Common myeloid progenitor, CD34-positive (primary cell): ENCODE data around the gene OTUD5.
A peak's percentile ranks its signal among the peaks of the same experiment; 100 is the strongest.
"Not testable (repeated sequence)": the region's sequence is repeated elsewhere in the genome, so short reads cannot be mapped to it uniquely, and the experiment has no call there.

Experiments
- CTCF ChIA-PET: fragments of 350-600 bp; sonication (Branson Sonifier 250); formaldehyde crosslinking; loops from one replicate; lab custom pipeline; 2021; ENCODE audit warnings: antibody characterized with exemption; lab: Charles Lee
- POLR2A ChIA-PET: fragments of 350-600 bp; sonication (Branson Sonifier 250); formaldehyde crosslinking; loops from one replicate; lab custom pipeline; 2021; ENCODE audit warnings: antibody characterized with exemption; lab: Charles Lee
- DNase-seq, 3 donors: peaks; one replicate each; pipeline versions ENCODE4 v3.0.0 to v3.0.0-alpha.2; 2013
- H3K27ac ChIP-seq, 2 experiments: 1 replicate in 1 of 2; 2 replicates in 1 of 2; pipeline ENCODE4 v1.7.0; 2013; ENCODE audit warnings: inconsistent platforms in 2 of 2, low read length in 2 of 2, mild to moderate bottlenecking in 2 of 2, low read depth in 1 of 2, moderate library complexity in 1 of 2; ENCODE audit not compliant: severe bottlenecking in 2 of 2, insufficient read depth in 1 of 2, poor library complexity in 1 of 2
- H3K27me3 ChIP-seq, 5 experiments: replicated peaks in 2 of 5; 1 replicate in 3 of 5; 2 replicates in 2 of 5; pipeline versions ENCODE4 v1.6.1 to v1.7.0; 2013; ENCODE audit warnings: low read length in 4 of 5, mild to moderate bottlenecking in 2 of 5, moderate library complexity in 2 of 5, inconsistent platforms in 1 of 5; ENCODE audit not compliant: insufficient read depth in 5 of 5, control insufficient read depth in 4 of 5
- H3K36me3 ChIP-seq, 4 experiments: 1 replicate in 2 of 4; 2 replicates in 2 of 4; pipeline versions ENCODE4 v1.6.1 to v1.7.0; 2013; ENCODE audit warnings: low read length in 3 of 4, control low read depth in 1 of 4, mild to moderate bottlenecking in 1 of 4; ENCODE audit not compliant: control insufficient read depth in 4 of 4, insufficient read depth in 4 of 4
- H3K4me1 ChIP-seq, 4 experiments: 1 replicate in 3 of 4; 2 replicates in 1 of 4; pipeline versions ENCODE4 v1.6.1 to v1.7.1; 2013; ENCODE audit warnings: low read length in 3 of 4, mild to moderate bottlenecking in 3 of 4, control low read depth in 1 of 4, inconsistent platforms in 1 of 4, moderate library complexity in 1 of 4; ENCODE audit not compliant: control insufficient read depth in 4 of 4, insufficient read depth in 4 of 4; ENCODE audit errors: control extremely low read depth in 1 of 4
- H3K4me3 ChIP-seq, 7 experiments: 1 replicate in 4 of 7; 2 replicates in 3 of 7; pipeline versions ENCODE4 v1.5.1 to v1.7.0; 2013; ENCODE audit warnings: mild to moderate bottlenecking in 7 of 7, low read length in 6 of 7, moderate library complexity in 6 of 7, inconsistent platforms in 2 of 7, low read depth in 2 of 7, control low read depth in 1 of 7; ENCODE audit not compliant: insufficient read depth in 4 of 7, control insufficient read depth in 1 of 7; ENCODE audit errors: extremely low read depth in 1 of 7
- H3K9me3 ChIP-seq, 5 experiments: 1 replicate in 4 of 5; 2 replicates in 1 of 5; pipeline versions ENCODE4 v1.6.1 to v1.7.1; 2013; ENCODE audit warnings: low read length in 4 of 5, mild to moderate bottlenecking in 2 of 5, inconsistent platforms in 1 of 5, low read depth in 1 of 5, moderate library complexity in 1 of 5; ENCODE audit not compliant: control insufficient read depth in 4 of 5, insufficient read depth in 2 of 5; ENCODE audit errors: control extremely low read depth in 1 of 5
- WGBS: methylation state at CpG from one replicate; pipeline ENCODE4 v1.1.5; 2013; ENCODE audit not compliant: insufficient coverage; 5-methylcytosine and 5-hydroxymethylcytosine counted together

Gene OTUD5

DNA sequence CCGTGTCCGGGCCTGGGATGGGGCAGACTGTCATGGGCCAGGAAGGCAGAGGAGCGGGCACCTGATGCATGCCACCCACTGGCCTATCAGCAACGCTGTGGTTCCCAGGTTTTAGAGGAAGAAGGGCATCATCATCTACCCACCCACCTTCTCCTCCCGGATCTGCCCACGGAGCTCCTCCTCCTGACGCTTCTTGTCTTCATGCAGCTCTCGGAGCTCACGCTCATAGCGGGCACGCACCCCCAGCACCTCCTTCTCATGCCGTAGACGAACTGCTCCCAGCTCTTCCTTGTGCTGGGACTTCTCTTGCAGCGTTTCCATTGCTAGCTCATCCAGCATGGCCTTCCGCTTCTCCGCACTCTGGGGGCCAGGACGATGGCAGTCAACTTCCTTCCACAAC is 25.7 kb upstream of the OTUD5 start:
- Histone ChIP-seq H3K4me3 (no peak overlapping the region), H3K27ac (no peak overlapping the region), H3K27me3 (no peaks in the 10 kb centered on the region), H3K4me1 (peaks cover 0 to 5% (median 0%) of the 10 kb centered on the region in 4 experiments), H3K9me3 (no peaks in the 10 kb centered on the region), H3K36me3 (peaks cover 5 to 53% (median 33%) of the 10 kb centered on the region in 4 experiments)
- ChIA-PET CTCF (interaction anchor here (1.6 kb wide), 1 partner anchor 11 kb away, joined by 5 read pairs; the partner anchor contains the start of gene KCND1), POLR2A (interaction anchor here (0.7 kb wide), 1 partner anchor 12 kb away, joined by 3 read pairs; no protein-coding TSS in a partner anchor)
- WGBS: 96% methylated on average over 17 of the region's 17 CpGs
- no peak for DNase-seq

GRCh38 chrX:48981178-48981577 is 23.8 kb upstream of the OTUD5 start:
- Histone ChIP-seq H3K4me1 (peaks cover 0 to 9% (median 3%) of the 10 kb centered on the region in 4 experiments), H3K36me3 (peaks cover 5 to 54% (median 32%) of the 10 kb centered on the region in 4 experiments), H3K9me3 (no peaks in the 10 kb centered on the region), H3K27me3 (no peaks in the 10 kb centered on the region), H3K27ac (no peak overlapping the region), H3K4me3 (no peak overlapping the region)
- POLR2A ChIA-PET: interaction anchor here (0.8 kb wide), 1 partner anchor 23 kb away, joined by 3 read pairs; no protein-coding TSS in a partner anchor
- CTCF ChIA-PET: no interaction called here
- DNase-seq: no peak
- 86% methylated on average over 5 of the region's 10 CpGs for WGBS

GRCh38 chrX:48980341-48980740 is 22.9 kb upstream of the OTUD5 start:
- POLR2A ChIA-PET, CTCF ChIA-PET, H3K4me3 ChIP-seq, H3K27me3 ChIP-seq, H3K27ac ChIP-seq, DNase-seq, H3K9me3 ChIP-seq: not testable (repeated sequence)
- WGBS: 89% methylated on average over 2 of the region's 10 CpGs
- peaks cover 5 to 58% (median 34%) of the 10 kb centered on the region in 4 experiments for H3K36me3 ChIP-seq
- peaks cover 0 to 12% (median 5%) of the 10 kb centered on the region in 4 experiments for H3K4me1 ChIP-seq

GRCh38 chrX:48978226-48978625 is 20.8 kb upstream of the OTUD5 start:
- H3K4me1 ChIP-seq: peaks cover 0 to 10% (median 4%) of the 10 kb centered on the region in 4 experiments
- WGBS: 93% methylated on average over 2 of the region's 5 CpGs
- ChIA-PET CTCF (interaction anchor here (1.3 kb wide), 1 partner anchor 17 kb away, joined by 3 read pairs; no protein-coding TSS in a partner anchor), POLR2A (no interaction called here)
- no peak for DNase-seq
- peaks cover 0 to 63% (median 32%) of the 10 kb centered on the region in 4 experiments for H3K36me3 ChIP-seq
- H3K4me3 ChIP-seq: no peak overlapping the region
- H3K27me3 ChIP-seq: no peaks in the 10 kb centered on the region
- no peak overlapping the region for H3K27ac ChIP-seq
- no peaks in the 10 kb centered on the region for H3K9me3 ChIP-seq

- 52% methylated on average over 5 of the region's 6 CpGs for WGBS
- Histone ChIP-seq H3K4me3 (no peak overlapping the region), H3K4me1 (peaks cover 0 to 23% (median 16%) of the 10 kb centered on the region in 4 experiments), H3K27ac (no peak overlapping the region), H3K9me3 (no peaks in the 10 kb centered on the region), H3K27me3 (no peaks in the 10 kb centered on the region), H3K36me3 (peaks cover 0 to 49% (median 22%) of the 10 kb centered on the region in 4 experiments)
- CTCF ChIA-PET: interaction anchor here (1.0 to 1.1 kb wide), 4 partner anchors 10 to 68 kb away, joined by 3 read pairs; no protein-coding TSS in a partner anchor
- peak in 2 of 3 donors; percentile 38 to 45 for DNase-seq
- POLR2A ChIA-PET: interaction anchor here (1.2 kb wide), 1 partner anchor 18 kb away, joined by 3 read pairs; no protein-coding TSS in a partner anchor
Measured at GRCh38 chrX:48976086-48976485, 18.7 kb upstream of the OTUD5 start.

GRCh38 chrX:48975541-48975940 is 18.1 kb upstream of the OTUD5 start:
- CTCF ChIA-PET: interaction anchor here (1.0 to 1.1 kb wide), 4 partner anchors 11 to 68 kb away, joined by 3 read pairs; no protein-coding TSS in a partner anchor
- Histone ChIP-seq H3K36me3 (peaks cover 0 to 45% (median 20%) of the 10 kb centered on the region in 4 experiments), H3K4me3 (no peak overlapping the region), H3K4me1 (peaks cover 0 to 25% (median 16%) of the 10 kb centered on the region in 4 experiments), H3K27ac (no peak overlapping the region), H3K9me3 (no peaks in the 10 kb centered on the region), H3K27me3 (no peaks in the 10 kb centered on the region)
- 86% methylated on average over 2 of the region's 5 CpGs for WGBS
- no peak for DNase-seq
- POLR2A ChIA-PET: interaction anchor here (1.2 kb wide), 1 partner anchor 17 kb away, joined by 3 read pairs; no protein-coding TSS in a partner anchor

DNA sequence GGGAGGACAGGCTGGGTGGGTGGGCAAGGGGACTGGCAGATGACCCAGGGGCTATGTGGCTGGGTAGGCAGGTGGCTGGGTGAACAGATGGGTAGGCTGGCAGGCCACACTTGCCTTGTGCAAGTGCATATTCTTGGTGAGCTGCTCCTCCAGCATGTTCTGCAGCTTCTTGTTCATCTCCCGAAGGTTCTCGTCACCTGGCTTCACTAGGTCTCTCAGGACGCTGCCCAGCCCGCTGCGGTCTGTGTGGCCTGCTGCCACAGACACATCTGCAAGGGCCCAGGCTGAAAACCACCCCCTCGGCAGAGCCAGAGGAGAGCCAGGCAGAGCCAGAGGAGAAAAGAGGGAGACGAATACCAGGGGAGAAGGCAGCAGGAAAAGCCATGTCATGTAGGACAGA is 17.6 kb upstream of the OTUD5 start:
- peaks cover 0 to 25% (median 16%) of the 10 kb centered on the region in 4 experiments for H3K4me1 ChIP-seq
- no peaks in the 10 kb centered on the region for H3K27me3 ChIP-seq
- WGBS: 94% methylated on average over 6 of the region's 7 CpGs
- no peak overlapping the region for H3K4me3 ChIP-seq
- peaks cover 0 to 44% (median 18%) of the 10 kb centered on the region in 4 experiments for H3K36me3 ChIP-seq
- no peak for DNase-seq
- H3K9me3 ChIP-seq: no peaks in the 10 kb centered on the region
- POLR2A ChIA-PET: no interaction called here
- CTCF ChIA-PET: interaction anchor here (1.0 kb wide), 1 partner anchor 11 kb away, joined by 3 read pairs; no protein-coding TSS in a partner anchor
- H3K27ac ChIP-seq: no peak overlapping the region
